ENCODE measurements around the gene ARFIP2.

DNA sequence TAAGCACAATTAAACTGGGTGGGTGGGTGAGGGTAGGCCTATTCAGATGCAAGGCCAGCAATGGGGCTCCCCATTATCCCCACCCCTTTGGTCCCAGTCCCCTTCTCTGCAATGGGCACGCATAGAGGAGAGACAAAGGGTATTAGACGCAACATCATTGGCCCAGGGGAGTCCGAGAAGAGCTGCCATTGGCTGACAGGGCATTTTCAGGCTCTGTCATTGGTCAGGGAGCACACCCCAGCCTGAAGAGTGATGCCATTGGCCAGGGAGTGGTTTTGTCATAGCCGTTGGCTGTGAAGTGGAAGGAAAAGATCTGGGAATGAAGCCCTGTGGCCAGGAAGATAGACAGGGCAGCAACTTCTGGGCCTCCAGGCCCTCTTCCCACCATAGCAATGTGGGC lies 4.6 kb downstream of the ARFIP2 start:
- no peak for TF ChIP-seq POLR2A (IDR thresholded peaks at IDR 0.05; ENCODE audit: control extremely low read depth in 1 of 2, low read depth in 2 of 2, low read length in 2 of 2)
- no peak for TF ChIP-seq HDAC2 (IDR thresholded peaks at IDR 0.05; ENCODE audit: borderline replicate concordance in 1 of 2, low read depth in 2 of 2, low read length in 2 of 2)
- TF ChIP-seq CREB1 (IDR thresholded peaks at IDR 0.05) = no peak
- TF ChIP-seq POLR2AphosphoS5 (IDR thresholded peaks at IDR 0.05; ENCODE audit: low read depth, low read length) = no peak
- TF ChIP-seq SP1 (IDR thresholded peaks at IDR 0.05; ENCODE audit: low read depth, low read length) = peak; percentile 72
- TF ChIP-seq SP4 (IDR thresholded peaks at IDR 0.05; ENCODE audit: low read length) = no peak
- TF ChIP-seq, protein P1, sequence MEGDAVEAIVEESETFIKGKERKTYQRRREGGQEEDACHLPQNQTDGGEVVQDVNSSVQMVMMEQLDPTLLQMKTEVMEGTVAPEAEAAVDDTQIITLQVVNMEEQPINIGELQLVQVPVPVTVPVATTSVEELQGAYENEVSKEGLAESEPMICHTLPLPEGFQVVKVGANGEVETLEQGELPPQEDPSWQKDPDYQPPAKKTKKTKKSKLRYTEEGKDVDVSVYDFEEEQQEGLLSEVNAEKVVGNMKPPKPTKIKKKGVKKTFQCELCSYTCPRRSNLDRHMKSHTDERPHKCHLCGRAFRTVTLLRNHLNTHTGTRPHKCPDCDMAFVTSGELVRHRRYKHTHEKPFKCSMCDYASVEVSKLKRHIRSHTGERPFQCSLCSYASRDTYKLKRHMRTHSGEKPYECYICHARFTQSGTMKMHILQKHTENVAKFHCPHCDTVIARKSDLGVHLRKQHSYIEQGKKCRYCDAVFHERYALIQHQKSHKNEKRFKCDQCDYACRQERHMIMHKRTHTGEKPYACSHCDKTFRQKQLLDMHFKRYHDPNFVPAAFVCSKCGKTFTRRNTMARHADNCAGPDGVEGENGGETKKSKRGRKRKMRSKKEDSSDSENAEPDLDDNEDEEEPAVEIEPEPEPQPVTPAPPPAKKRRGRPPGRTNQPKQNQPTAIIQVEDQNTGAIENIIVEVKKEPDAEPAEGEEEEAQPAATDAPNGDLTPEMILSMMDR (IDR thresholded peaks at IDR 0.05; ENCODE audit: control extremely low read depth in 1 of 3, insufficient read depth in 1 of 3, low read depth in 1 of 3, low read length in 3 of 3) = no peak
- no peak for TF ChIP-seq ASH2L (IDR thresholded peaks at IDR 0.05; ENCODE audit: low read length)
- TF ChIP-seq, protein P2, sequence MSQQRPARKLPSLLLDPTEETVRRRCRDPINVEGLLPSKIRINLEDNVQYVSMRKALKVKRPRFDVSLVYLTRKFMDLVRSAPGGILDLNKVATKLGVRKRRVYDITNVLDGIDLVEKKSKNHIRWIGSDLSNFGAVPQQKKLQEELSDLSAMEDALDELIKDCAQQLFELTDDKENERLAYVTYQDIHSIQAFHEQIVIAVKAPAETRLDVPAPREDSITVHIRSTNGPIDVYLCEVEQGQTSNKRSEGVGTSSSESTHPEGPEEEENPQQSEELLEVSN (IDR thresholded peaks at IDR 0.05) = no peak
